H1 (cell line): Measurements from ENCODE around the gene PRPF6. TPM values are rescaled to one million over a fixed set of nuclear protein-coding genes. Genes with fewer than 3 reads are reported as not detected.

Experiments
- RFX5 ChIP-seq: IDR thresholded peaks from 2 replicates; pipeline ENCODE4 v1.6.1; 2011; ENCODE audit warnings: low read depth, low read length, improper control_type of control experiment, borderline replicate concordance
- polyA plus RNA-seq, 7 experiments: library from polyadenylated mRNA; depleted of rRNA in 3 of 7; stranded (reverse) in 5 of 7; unstranded in 2 of 7; fragments of >200 nt in 5 of 7; fragments of 200-250 nt in 2 of 7; gene quantifications; 1 replicate in 5 of 7; 2 replicates in 1 of 7; 4 replicates in 1 of 7; pipeline versions ENCODE4 v1.2.1 to v1.2.3, GENCODE V29; 2011 to 2013; ENCODE audit warnings: missing spikeins in 2 of 7, mixed read lengths in 2 of 7
- total RNA-seq: library from RNA; stranded (reverse); fragmentation: NEBNext Ultra II Directional; extraction: Animal tissue kit (Norgen Biotek cat#: 25700); gene quantifications from 2 replicates; pipeline ENCODE4 v1.2.1, GENCODE V29; 2021

Gene PRPF6
- total and polyA plus RNA-seq, 2 of the 8 experiments (the other 6 are each of a cell fraction or from before 2014, with no cell fraction given), result 27.9 to 76.9 TPM

DNA sequence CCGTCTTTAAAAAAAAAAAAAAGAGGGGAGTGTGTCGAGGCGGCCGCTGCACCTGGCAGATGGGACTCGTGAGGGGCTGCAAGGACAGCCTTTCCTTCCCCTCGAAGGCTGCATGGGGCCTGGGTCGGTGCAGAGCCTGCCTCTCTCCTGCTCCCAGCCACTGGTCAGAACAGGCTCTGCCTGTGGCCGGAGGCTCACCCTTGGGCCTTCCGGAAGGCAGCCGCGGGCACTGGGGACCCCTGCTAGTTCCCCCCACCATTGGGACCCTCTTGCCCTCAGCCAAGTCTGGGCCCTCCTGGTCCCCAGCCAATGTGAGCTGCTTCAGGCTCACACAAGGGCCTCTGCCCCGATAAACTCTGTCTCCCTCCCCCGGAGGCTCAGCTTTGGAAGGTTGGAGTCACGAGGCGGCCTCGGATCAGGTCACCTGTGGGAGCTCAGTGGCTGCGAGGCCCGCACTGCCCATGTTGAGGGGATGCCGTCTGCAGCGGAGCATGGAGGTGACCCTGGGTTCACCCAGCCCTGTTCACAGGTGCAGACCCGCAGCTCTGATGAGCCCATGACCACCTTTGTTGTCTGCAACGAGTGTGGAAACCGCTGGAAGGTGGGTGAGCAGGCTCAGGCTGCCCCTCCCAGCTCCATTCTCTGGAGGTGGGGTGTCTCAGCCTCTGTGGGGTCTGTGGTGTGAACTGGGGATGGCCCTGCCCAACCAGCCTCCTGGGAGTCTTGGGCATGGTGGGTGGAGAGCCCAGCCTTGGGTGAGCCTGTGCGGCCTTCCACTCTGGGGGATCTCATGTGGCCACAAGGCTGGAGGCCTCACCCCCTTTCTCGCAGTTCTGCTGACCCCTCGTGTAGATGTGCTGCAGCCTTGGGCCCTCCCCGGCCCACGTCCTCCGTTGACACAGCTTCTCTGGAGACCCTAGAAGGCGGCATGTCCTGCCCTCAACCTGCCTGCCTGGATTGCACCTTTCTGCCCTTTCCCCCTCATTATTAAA lies 90.7 kb downstream of the PRPF6 start (continued):
- TF ChIP-seq RFX5, result no peak
